HCT116 (cell line): Measurements from ENCODE around the gene CCDC74A. TPM values are rescaled to one million over a fixed set of nuclear protein-coding genes. Genes with fewer than 3 reads are reported as not detected.
"Not testable (repeated sequence)": the region's sequence is repeated elsewhere in the genome, so short reads cannot be mapped to it uniquely, and the experiment has no call there.

Source experiments
- ATAC-seq: fragments of 200-7000 bp; cut with Tn5 transposase; 2 replicates; pipeline ENCODE4 v1.9.1; 2020; ENCODE audit warnings: mild to moderate bottlenecking, moderate library complexity
- Bru-seq: library from RNA; stranded (reverse); fragments of 400-500 nt; gene quantifications from one replicate; lab custom pipeline; 2021; lab: Mats Ljungman, UMichigan
- BruChase-seq, 2 experiments: library from RNA; stranded (reverse); fragments of 400-500 nt; gene quantifications; one replicate each; lab custom pipeline; 2021; lab: Mats Ljungman, UMichigan
- BruUV-seq: library from RNA; stranded (reverse); fragments of 400-500 nt; replicated peaks from 2 replicates; lab custom pipeline; 2021; lab: Mats Ljungman, UMichigan
- CTCF ChIA-PET: fragments of 300-600 bp; sonication (Branson Sonifier 250); formaldehyde crosslinking; loops from one replicate; lab custom pipeline; 2021; ENCODE audit warnings: antibody characterized with exemption; lab: Charles Lee
- POLR2A ChIA-PET: fragments of 300-600, 350-600 bp; sonication (Branson Sonifier 250); formaldehyde crosslinking; loops from one replicate; lab custom pipeline; 2021; ENCODE audit warnings: antibody characterized with exemption; lab: Charles Lee
- RAD21 ChIA-PET, 2 experiments: fragments of 300-600 bp; sonication (Branson Sonifier 250); formaldehyde crosslinking; loops; one replicate each; lab custom pipeline; 2023; ENCODE audit warnings: low total read pairs in 2 of 2; ENCODE audit not compliant: uncharacterized antibody in 2 of 2, unreplicated experiment in 2 of 2, low non-redundant PET in 1 of 2; lab: Charles Lee
- DNase-seq: peaks from one replicate; pipeline ENCODE4 v3.0.0-alpha.2; 2010; ENCODE audit warnings: low read depth, low spot score
- H2AFZ ChIP-seq: fragments of 200-600 bp; shearing (Covaris generic), sonication (generic); 2 replicates; pipeline ENCODE4 v1.6.1; 2017; ENCODE audit warnings: low read depth, mixed run types, mixed read lengths, antibody characterized with exemption, low read length; ENCODE audit not compliant: poor library complexity, severe bottlenecking
- H3K27ac ChIP-seq: 2 replicates; pipeline ENCODE4 v1.5.1; 2012; ENCODE audit warnings: low read depth, low read length
- H3K27me3 ChIP-seq: fragments of 200-600 bp; sonication (generic); 2 replicates; pipeline ENCODE4 v1.6.1; 2016; ENCODE audit warnings: mixed run types, low read length, mixed read lengths; ENCODE audit not compliant: insufficient read depth
- H3K36me3 ChIP-seq, 2 experiments: fragments of 200-500 bp in 1 of 2; fragments of 200-600 bp in 1 of 2; sonication (Bioruptor generic) in 1 of 2; sonication (generic) in 1 of 2; 2 replicates each; pipeline versions ENCODE4 v1.5.1 to v1.6.1; 2014 to 2016; ENCODE audit warnings: low read length in 2 of 2, inconsistent platforms in 1 of 2, mixed read lengths in 1 of 2, mixed run types in 1 of 2; ENCODE audit not compliant: insufficient read depth in 2 of 2, control insufficient read depth in 1 of 2
- H3K4me1 ChIP-seq, 2 experiments: fragments of 200-600 bp in 1 of 2; sonication (generic) in 1 of 2; 2 replicates each; pipeline versions ENCODE4 v1.5.1 to v1.6.1; 2012 to 2017; ENCODE audit warnings: low read length in 2 of 2, inconsistent platforms in 1 of 2, mild to moderate bottlenecking in 1 of 2, mixed read lengths in 1 of 2, mixed run types in 1 of 2, moderate library complexity in 1 of 2; ENCODE audit not compliant: insufficient read depth in 2 of 2, control insufficient read depth in 1 of 2
- H3K4me2 ChIP-seq: fragments of 200-600 bp; sonication (generic); 2 replicates; pipeline ENCODE4 v1.6.1; 2017; ENCODE audit warnings: mixed run types, low read length, mixed read lengths
- H3K4me3 ChIP-seq, 2 experiments: fragments of 200-600 bp in 1 of 2; sonication (generic) in 1 of 2; replicated peaks in 1 of 2; 2 replicates each; pipeline ENCODE4 v1.5.1; 2011 to 2016; ENCODE audit warnings: low read length in 2 of 2, control low read depth in 1 of 2, low read depth in 1 of 2, mild to moderate bottlenecking in 1 of 2, mixed read lengths in 1 of 2, mixed run types in 1 of 2
- H3K79me2 ChIP-seq: fragments of 200-600 bp; sonication (generic); 2 replicates; pipeline ENCODE4 v1.6.1; 2017; ENCODE audit warnings: mild to moderate bottlenecking, mixed run types, low read length, moderate library complexity, mixed read lengths; ENCODE audit not compliant: insufficient read depth
- H3K9ac ChIP-seq: fragments of 200-600 bp; sonication (generic); 2 replicates; pipeline ENCODE4 v1.6.1; 2016; ENCODE audit warnings: low read length, mixed read lengths
- H3K9me2 ChIP-seq: fragments of 200-600 bp; sonication (generic), shearing (Covaris generic); 2 replicates; pipeline ENCODE4 v1.6.1; 2017; ENCODE audit warnings: mixed run types, mild to moderate bottlenecking, moderate library complexity; ENCODE audit not compliant: insufficient read depth
- H3K9me3 ChIP-seq, 2 experiments: fragments of 200-500 bp in 1 of 2; fragments of 200-600 bp in 1 of 2; sonication (Bioruptor generic) in 1 of 2; sonication (generic) in 1 of 2; 2 replicates each; pipeline ENCODE4 v1.6.1; 2014 to 2017; ENCODE audit warnings: low read length in 2 of 2, mixed read lengths in 2 of 2, inconsistent platforms in 1 of 2, low read depth in 1 of 2, mild to moderate bottlenecking in 1 of 2, mixed run types in 1 of 2, moderate library complexity in 1 of 2; ENCODE audit not compliant: control insufficient read depth in 1 of 2, insufficient read depth in 1 of 2
- H4K20me1 ChIP-seq: fragments of 200-600 bp; sonication (generic), shearing (Covaris generic); 2 replicates; pipeline ENCODE4 v1.6.1; 2017; ENCODE audit warnings: mixed run types, mild to moderate bottlenecking, moderate library complexity; ENCODE audit not compliant: insufficient read depth
- EGR1 ChIP-seq: IDR thresholded peaks from 2 replicates; pipeline ENCODE4 v1.6.1; 2012; ENCODE audit warnings: low read depth
- POLR2AphosphoS5 ChIP-seq: IDR thresholded peaks from 2 replicates; pipeline ENCODE4 v1.6.1; 2011; ENCODE audit warnings: mild to moderate bottlenecking, low read depth, low read length, moderate library complexity
- intact Hi-C: fragments of 100-400 bp; cut with micrococcal nuclease; formaldehyde crosslinking; loops from 2 replicates; pipeline ENCODE4 v1.10.0; 2022
- long read RNA-seq: library from polyadenylated mRNA; unstranded; transcript quantifications from one replicate; pipeline ENCODE4 v2.0.0, GENCODE V29; 2021; ENCODE audit not compliant: unreplicated experiment
- polyA plus RNA-seq: library from polyadenylated mRNA; unstranded; fragments of >200 nt; gene quantifications from 2 replicates; pipeline ENCODE4 v1.2.1, GENCODE V29; 2012; ENCODE audit warnings: missing spikeins
- total RNA-seq: library from RNA; stranded (reverse); gene quantifications from one replicate; pipeline ENCODE4 v1.2.1, GENCODE V29; 2021; ENCODE audit not compliant: unreplicated experiment

The CCDC74A gene
- 13.6 TPM for total RNA-seq
- polyA plus RNA-seq, result 9.8 and 12.8 TPM in 2 replicates
- Bru-seq, nascent RNA, result percentile 37 among the genes with signal in this experiment
- percentile 43 among the genes with signal in this experiment for BruChase-seq, experiment 1, labeled RNA remaining after a 6-hour chase
- BruChase-seq, experiment 2, labeled RNA remaining after a 2-hour chase, result percentile 46 among the genes with signal in this experiment
- long read RNA-seq, transcript CCDC74A-202 (8 exons, 1,298 nt), result major isoform, 7 of 20 reads
- long read RNA-seq, partial matches to known transcripts, result 2 of 20 reads
- long read RNA-seq, other reads (novel, unspliced or antisense), result 10 of 20 reads

DNA sequence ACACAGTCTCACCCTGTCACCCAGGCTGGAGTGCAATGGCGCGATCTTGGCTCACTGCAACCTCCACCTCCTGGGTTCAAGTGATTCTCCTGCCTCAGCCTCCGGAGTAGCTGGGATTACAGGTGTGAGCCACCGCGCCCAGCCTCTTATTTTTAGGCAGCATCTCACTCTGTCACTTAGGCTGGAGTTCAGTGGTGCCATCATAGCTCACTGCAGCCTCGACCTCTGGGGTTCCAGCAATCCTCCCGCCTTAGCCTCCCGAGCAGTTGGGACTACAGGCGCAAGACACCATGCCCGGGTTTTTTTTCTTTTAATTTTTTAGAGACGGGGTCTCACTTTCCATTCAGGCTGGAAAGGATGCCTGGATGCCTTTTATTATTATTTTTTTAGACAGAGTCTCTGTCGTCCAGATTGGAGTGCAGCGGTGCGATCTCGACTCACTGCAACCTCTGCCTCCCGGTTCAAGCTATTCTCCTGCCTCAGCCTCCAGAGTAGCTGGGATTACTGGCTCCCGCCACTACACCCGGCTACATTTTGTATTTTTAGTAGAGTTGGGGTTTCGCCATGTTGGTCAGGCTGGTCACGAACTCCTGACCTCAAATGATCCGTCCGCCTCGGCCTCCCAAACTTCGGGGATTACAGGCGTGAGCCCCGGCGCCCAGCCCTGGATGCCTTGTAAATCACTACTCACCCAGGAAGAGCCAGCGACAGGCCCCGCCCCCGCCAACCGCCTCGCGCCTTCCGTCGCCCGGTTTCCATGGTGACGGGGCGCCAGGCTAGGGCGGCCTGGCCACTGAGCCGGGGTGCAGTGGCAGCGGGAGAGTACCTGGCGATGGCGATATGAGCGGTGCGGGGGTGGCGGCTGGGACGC is at the start of gene CCDC74A:
Gene CCDC74A, plus strand, starts transcription at position 758 of the 871 bp plus-strand sequence. Its CDS starts 83 bp downstream, at position 841.
- H3K79me2 ChIP-seq, RAD21 ChIA-PET, H3K9me3 ChIP-seq: not testable (repeated sequence)
- peak; percentile 70 for TF ChIP-seq EGR1
- TF ChIP-seq POLR2AphosphoS5, result 0 out of 2 replicates have a peak, but pooled peaks have one; percentile 21
- TF ChIP-seq, all 23 proteins: peak for 2; not testable (repeated sequence) for 21
- CTCF ChIA-PET, H3K27me3 ChIP-seq, BruUV-seq, H3K36me3 ChIP-seq, H3K9me2 ChIP-seq, POLR2A ChIA-PET, H3K27ac ChIP-seq, H4K20me1 ChIP-seq, H3K4me1 ChIP-seq: not testable (repeated sequence)
- Histone ChIP-seq H3K4me2 (peak within 1 kb of the TSS; percentile 67), H2AFZ (peak within 1 kb of the TSS; percentile 68), H3K4me3 (peak within 1 kb of the TSS; percentile 34 to 51), H3K9ac (peak within 1 kb of the TSS; percentile 50)
- ATAC-seq (peak; percentile 92), DNase-seq (peak; percentile 12)
- intact Hi-C loops, result loop anchor here (5.0 kb wide), 1 partner anchor 115 kb away; no protein-coding TSS in a partner anchor

DNA sequence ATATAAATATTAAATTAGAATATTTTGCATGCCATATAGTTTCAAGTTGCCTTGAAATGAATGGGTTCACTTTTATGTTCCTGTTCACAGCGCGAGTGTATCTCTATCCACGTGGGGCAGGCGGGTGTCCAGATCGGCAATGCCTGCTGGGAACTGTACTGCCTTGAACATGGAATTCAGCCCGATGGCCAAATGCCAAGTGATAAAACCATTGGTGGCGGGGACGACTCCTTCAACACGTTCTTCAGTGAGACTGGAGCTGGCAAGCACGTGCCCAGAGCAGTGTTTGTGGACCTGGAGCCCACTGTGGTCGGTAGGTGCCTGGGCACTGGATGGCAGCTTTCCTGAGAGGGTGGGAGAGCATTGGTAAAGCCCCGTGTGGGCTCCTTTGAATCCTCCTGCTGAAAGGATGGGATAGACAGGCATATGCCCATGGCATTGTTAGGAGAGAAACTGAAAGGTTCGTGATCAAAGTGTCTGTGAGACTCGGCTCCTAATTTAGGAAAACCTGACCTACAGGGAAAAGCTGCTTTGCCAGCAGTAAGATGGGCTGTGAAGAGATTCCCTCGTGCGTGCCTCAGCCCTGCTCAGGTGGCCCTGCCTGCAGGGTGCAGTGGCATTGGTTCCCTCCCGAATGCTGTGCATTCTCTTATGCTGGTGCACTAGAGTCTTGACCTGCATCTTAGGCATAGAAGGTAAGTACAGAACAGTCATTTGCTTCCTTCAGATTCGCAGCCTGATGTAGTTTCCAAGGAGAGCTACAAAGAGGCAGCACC is 49.4 kb upstream of the CCDC74A start:
- H3K4me2 ChIP-seq, H3K36me3 ChIP-seq, H3K9me2 ChIP-seq, POLR2A ChIA-PET, ATAC-seq, H3K27ac ChIP-seq, H2AFZ ChIP-seq, DNase-seq, H3K4me3 ChIP-seq, RAD21 ChIA-PET, H4K20me1 ChIP-seq, H3K9ac ChIP-seq, CTCF ChIA-PET, intact Hi-C loops, H3K79me2 ChIP-seq, H3K9me3 ChIP-seq, BruUV-seq, H3K4me1 ChIP-seq, H3K27me3 ChIP-seq: not testable (repeated sequence)

DNA sequence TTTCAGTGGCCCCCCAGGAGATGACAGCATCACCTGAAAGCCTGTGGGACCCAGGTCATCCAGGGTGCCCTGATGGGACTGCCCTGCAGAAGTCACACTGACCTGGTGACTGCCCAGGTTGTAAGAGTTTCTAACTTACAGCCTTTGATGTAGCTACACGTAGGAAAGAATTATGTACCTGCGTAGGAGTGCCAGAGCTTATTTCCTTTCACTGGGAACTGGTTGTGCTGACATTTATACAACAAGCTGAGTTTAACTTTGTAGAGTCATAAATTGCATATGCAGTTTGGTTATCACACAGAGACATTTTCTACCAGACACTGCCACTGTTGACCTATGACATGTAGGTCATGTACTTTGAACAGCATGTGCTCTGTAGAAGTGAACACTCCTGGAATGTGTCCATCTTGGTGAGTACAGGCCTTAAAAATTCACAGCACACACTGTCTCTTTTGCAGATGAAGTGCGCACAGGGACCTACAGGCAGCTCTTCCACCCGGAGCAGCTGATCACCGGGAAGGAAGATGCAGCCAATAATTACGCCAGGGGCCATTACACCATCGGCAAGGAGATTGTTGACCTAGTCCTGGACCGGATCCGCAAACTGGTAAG is 48.7 kb upstream of the CCDC74A start:
- H3K4me1 ChIP-seq, H2AFZ ChIP-seq, H3K36me3 ChIP-seq, H3K27me3 ChIP-seq, H3K4me3 ChIP-seq, H3K9ac ChIP-seq, H3K79me2 ChIP-seq, H4K20me1 ChIP-seq, intact Hi-C loops, RAD21 ChIA-PET, POLR2A ChIA-PET, H3K9me3 ChIP-seq, H3K4me2 ChIP-seq, H3K27ac ChIP-seq, CTCF ChIA-PET, DNase-seq, ATAC-seq, BruUV-seq, H3K9me2 ChIP-seq: not testable (repeated sequence)
